CD4-positive, alpha-beta T cell treated with Interleukin-12 subunit alpha and Interleukin-12 subunit beta, for 1 hour (primary cell): ENCODE data around the gene TMEM163.
A peak's percentile ranks its signal among the peaks of the same experiment; 100 is the strongest.
"Not testable (repeated sequence)": the region's sequence is repeated elsewhere in the genome, so short reads cannot be mapped to it uniquely, and the experiment has no call there.

ENCODE experiments used
- DNase-seq: peaks from one replicate; pipeline ENCODE4 v3.0.0-alpha.2; 2020

Gene TMEM163

GRCh38 chr2:134718817-134719814 lies at the start of gene TMEM163:
TMEM163 (minus strand) TSS chr2:134719000.
- DNase-seq = peak; percentile 21

GRCh38 chr2:134766583-134766982 lies 47.8 kb upstream of the TMEM163 start:
- no peak for DNase-seq

- no peak for DNase-seq
Measured at GRCh38 chr2:134765987-134766386, 47.2 kb upstream of the TMEM163 start.

- no peak for DNase-seq
Measured at GRCh38 chr2:134764164-134764563, 45.4 kb upstream of the TMEM163 start.

GRCh38 chr2:134763164-134763710 lies 44.4 kb upstream of the TMEM163 start:
- DNase-seq = no peak

- DNase-seq = no peak
Measured at GRCh38 chr2:134762508-134762907, 43.7 kb upstream of the TMEM163 start.

GRCh38 chr2:134760385-134760784 lies 41.6 kb upstream of the TMEM163 start:
- no peak for DNase-seq

GRCh38 chr2:134758633-134759032 lies 39.8 kb upstream of the TMEM163 start:
- no peak for DNase-seq

GRCh38 chr2:134751981-134752380 lies 33.2 kb upstream of the TMEM163 start:
- DNase-seq = not testable (repeated sequence)

- no peak for DNase-seq
Measured at GRCh38 chr2:134745546-134745945, 26.7 kb upstream of the TMEM163 start.

GRCh38 chr2:134745023-134745422 lies 26.2 kb upstream of the TMEM163 start:
- DNase-seq = no peak

GRCh38 chr2:134739879-134740301 lies 21.1 kb upstream of the TMEM163 start:
- peak; percentile 16 for DNase-seq

GRCh38 chr2:134739236-134739878 lies 20.6 kb upstream of the TMEM163 start:
- no peak for DNase-seq

- no peak for DNase-seq
Measured at GRCh38 chr2:134738141-134738870, 19.5 kb upstream of the TMEM163 start.

GRCh38 chr2:134737671-134738070 lies 18.9 kb upstream of the TMEM163 start:
- no peak for DNase-seq

- no peak for DNase-seq
Measured at GRCh38 chr2:134736167-134736880, 17.5 kb upstream of the TMEM163 start.

- no peak for DNase-seq
Measured at GRCh38 chr2:134728163-134728562, 9.4 kb upstream of the TMEM163 start.

GRCh38 chr2:134727385-134727784 lies 8.6 kb upstream of the TMEM163 start:
- DNase-seq = no peak

GRCh38 chr2:134726645-134727044 lies 7.8 kb upstream of the TMEM163 start:
- DNase-seq = no peak

- no peak for DNase-seq
Measured at GRCh38 chr2:134725876-134726275, 7.1 kb upstream of the TMEM163 start.

GRCh38 chr2:134724341-134724740 lies 5.5 kb upstream of the TMEM163 start:
- no peak for DNase-seq

- DNase-seq = not testable (repeated sequence)
Measured at GRCh38 chr2:134723742-134724141, 4.9 kb upstream of the TMEM163 start.
